Measurements from ENCODE around the gene CD84.
"Not testable (repeated sequence)": the region's sequence is repeated elsewhere in the genome, so short reads cannot be mapped to it uniquely, and the experiment has no call there.

Gene CD84

GRCh38 chr1:160500321-160500990 lies 78.8 kb downstream of the CD84 start:
- no peak for DNase-seq

GRCh38 chr1:160499631-160500030 lies 79.7 kb downstream of the CD84 start:
- no peak for DNase-seq

DNA sequence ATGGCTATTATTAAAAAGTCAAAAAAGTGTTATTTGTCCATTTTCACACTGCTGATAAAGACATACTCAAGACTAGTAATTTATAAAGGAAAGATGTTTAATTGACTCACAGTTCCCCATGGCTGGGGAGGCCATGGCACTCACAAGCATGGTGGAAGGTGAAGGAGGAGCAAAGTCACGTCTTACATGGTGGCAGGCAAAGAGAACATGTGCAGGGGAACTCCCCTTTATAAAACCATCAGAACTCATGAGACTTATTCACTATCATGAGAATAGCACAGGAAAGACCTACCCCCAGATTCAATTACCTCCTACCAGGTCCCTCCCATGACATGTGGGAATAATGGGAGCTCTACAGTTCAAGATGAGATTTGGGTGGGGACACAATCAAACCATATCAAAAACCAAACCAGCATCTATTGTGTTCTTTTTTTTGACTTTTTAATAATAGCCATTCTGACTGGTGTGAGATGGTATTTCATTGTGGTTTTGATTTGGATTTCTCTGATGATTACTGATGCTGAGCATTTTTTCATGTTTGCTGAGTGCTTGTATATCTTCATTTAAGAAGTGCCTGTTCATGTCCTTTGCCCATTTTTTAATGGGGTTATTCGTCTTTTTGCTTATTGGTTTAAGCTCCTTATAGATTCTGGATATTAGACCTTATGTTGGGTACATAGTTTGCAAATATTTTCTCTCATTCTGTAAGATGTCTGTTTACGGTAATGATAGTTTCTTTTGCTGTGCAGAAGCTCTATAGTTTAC lies 80.8 kb downstream of the CD84 start:
- not testable (repeated sequence) for DNase-seq

DNA sequence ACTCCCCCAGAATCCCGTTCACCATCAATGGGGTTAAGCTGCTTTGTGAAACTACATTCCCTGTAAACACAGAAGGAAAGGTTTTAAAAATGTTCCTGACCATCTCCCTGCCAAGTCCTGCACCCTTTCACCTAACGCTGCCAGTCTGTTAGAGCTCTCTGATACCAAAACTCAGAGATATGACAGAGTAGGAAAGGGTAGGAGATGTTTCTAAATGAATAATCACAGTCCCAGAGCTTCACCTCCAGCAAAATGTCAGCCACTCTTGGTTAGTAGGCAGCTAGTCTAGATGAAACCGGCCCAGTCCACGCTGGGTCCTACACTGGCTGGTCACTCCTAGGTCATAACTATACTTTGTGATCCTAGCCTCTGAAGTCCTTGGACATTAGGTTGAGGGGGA lies 83.0 kb downstream of the CD84 start:
- DNase-seq = no peak

DNA sequence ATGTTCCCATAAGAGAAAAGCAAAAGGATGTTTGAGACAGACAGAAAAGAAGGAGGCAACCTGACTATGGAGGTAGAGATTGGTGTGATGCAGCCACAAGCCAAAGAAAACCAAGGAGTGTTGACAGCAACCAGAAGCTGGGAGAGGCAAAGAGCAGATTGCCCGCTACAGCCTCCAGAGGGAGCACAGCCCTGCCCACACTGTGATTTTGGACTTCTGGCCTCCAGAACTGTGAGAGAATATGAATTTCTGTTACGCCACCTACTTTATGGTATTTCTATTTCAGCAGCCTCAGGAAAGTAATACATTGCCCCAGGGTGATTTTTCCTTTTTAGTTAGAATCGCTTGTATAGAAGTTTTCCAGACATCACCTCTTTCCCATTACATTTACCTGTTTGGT lies 84.7 kb downstream of the CD84 start:
- DNase-seq = no peak

DNA sequence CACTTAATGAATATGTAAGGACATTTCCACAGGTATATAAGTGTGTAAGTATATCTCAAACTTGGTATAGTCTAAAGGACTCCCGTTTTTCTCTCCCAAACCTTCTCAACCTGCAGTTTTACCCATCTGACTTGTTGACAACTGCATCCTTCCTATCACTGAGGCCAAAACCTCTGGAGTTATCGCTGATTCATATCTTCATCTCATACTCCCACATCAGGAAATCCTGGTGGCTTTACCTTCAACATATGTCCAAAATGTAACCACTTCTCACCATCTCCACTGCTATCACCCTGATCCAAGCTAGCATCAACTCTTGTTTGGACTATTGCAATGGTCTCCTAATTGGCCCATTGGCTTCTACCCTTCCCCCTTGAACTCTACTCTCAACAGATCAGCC lies 86.7 kb downstream of the CD84 start:
- no peak for DNase-seq

DNA sequence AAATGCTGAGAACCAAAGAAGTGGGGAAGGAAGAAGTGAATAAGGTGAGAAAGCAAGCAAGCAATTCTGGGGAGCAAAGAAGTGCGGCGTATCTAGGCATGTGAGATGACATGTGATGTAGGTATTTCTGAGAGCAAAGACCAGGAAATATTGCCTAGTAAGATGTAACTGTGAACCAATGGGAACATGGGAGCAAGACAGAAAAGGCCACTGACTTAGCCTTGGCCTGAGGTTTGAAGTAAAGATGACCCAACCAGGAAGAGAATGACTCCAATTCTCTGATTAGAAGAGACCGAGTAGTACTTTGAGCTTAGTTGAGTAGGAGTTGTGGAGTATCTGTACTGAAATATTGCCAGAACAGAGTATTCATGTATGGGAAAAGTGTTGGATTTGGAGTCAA lies 87.3 kb downstream of the CD84 start:
- DNase-seq = no peak
